ENCODE results near the gene RPS6KL1.

- TF ChIP-seq ZNF8 (CRISPR knock-in tag; IDR thresholded peaks at IDR 0.05) (no peak), TCF4 (CRISPR knock-in tag; IDR thresholded peaks at IDR 0.05; ENCODE audit: borderline replicate concordance) (no peak)
These were observed 23.0 kb upstream of the RPS6KL1 start for GRCh38 chr14:74945852-74946658.

Data from SK-N-SH treated with all-trans-retinoic acid at 6 μM for 48 hours (cell line).